ENCODE data around the gene POU5F1.

Gene POU5F1

GRCh38 chr6:31139599-31139998 is 30.9 kb downstream of the POU5F1 start:
- peaks cover 2% of the 10 kb centered on the region for H3K36me3 Mint-ChIP-seq (ENCODE audit: low read depth)
- no peaks in the 10 kb centered on the region for H3K9me3 Mint-ChIP-seq
- H3K27ac Mint-ChIP-seq = peak overlapping the region in 2 of 3 experiments; percentile 44 to 87
- peaks cover 34% of the 10 kb centered on the region for H3K4me1 Mint-ChIP-seq
- TF ChIP-seq CTCF (IDR thresholded peaks at IDR 0.05; ENCODE audit: unreplicated experiment in 3 of 3) = no peak
- H3K27me3 Mint-ChIP-seq (ENCODE audit: low read depth) = peaks cover 8% of the 10 kb centered on the region
- H3K4me3 Mint-ChIP-seq = no peak overlapping the region

GRCh38 chr6:31138982-31139381 is 31.5 kb downstream of the POU5F1 start, which contains the start of gene PSORS1C2:
Gene PSORS1C2, minus strand, starts transcription at chr6:31139066. Its CDS starts 40 bp downstream, at chr6:31139026.
- H3K4me1 Mint-ChIP-seq = peaks cover 34% of the 10 kb centered on the region
- no peaks in the 10 kb centered on the region for H3K36me3 Mint-ChIP-seq (ENCODE audit: low read depth)
- no peaks in the 10 kb centered on the region for H3K9me3 Mint-ChIP-seq
- peak within 1 kb of the TSS in 2 of 3 experiments; percentile 44 to 87 for H3K27ac Mint-ChIP-seq
- no peak for TF ChIP-seq CTCF (IDR thresholded peaks at IDR 0.05; ENCODE audit: unreplicated experiment in 3 of 3)
- peaks cover 8% of the 10 kb centered on the region for H3K27me3 Mint-ChIP-seq (ENCODE audit: low read depth)
- no peak within 1 kb of the TSS for H3K4me3 Mint-ChIP-seq

GRCh38 chr6:31135710-31136109 is 34.8 kb downstream of the POU5F1 start:
- TF ChIP-seq CTCF (IDR thresholded peaks at IDR 0.05; ENCODE audit: unreplicated experiment in 3 of 3) = no peak
- no peaks in the 10 kb centered on the region for H3K36me3 Mint-ChIP-seq (ENCODE audit: low read depth)
- H3K4me3 Mint-ChIP-seq = no peak overlapping the region
- H3K4me1 Mint-ChIP-seq = peaks cover 13% of the 10 kb centered on the region
- H3K9me3 Mint-ChIP-seq = no peaks in the 10 kb centered on the region
- peaks cover 12% of the 10 kb centered on the region for H3K27me3 Mint-ChIP-seq (ENCODE audit: low read depth)
- no peak overlapping the region for H3K27ac Mint-ChIP-seq

GRCh38 chr6:31132806-31133205 is 37.7 kb downstream of the POU5F1 start:
- Mint-ChIP-seq H3K4me3 (no peak overlapping the region), H3K36me3 (ENCODE audit: low read depth) (no peaks in the 10 kb centered on the region), H3K4me1 (peaks cover 11% of the 10 kb centered on the region), H3K27ac (no peak overlapping the region), H3K9me3 (no peaks in the 10 kb centered on the region), H3K27me3 (ENCODE audit: low read depth) (peaks cover 21% of the 10 kb centered on the region)
- no peak for TF ChIP-seq CTCF (IDR thresholded peaks at IDR 0.05; ENCODE audit: unreplicated experiment in 3 of 3)

DNA sequence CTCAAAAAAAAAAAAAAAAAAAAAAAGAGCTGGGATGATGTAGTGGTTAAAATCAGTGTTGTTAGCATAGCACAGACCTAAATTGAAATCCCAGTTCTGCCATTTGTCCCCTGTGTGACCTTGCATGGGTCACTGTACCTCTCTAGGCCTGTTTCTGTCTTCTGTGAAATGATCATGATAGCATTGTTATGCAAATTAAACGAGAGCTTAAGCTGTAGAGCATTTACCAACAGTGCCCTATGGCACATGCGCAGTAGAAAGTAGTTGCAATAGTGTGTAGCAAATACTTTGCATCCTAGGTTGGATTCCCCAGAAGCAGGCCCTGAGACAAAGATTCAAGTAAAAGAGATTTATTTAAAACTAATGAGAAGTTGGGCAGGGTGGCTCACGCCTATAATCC is 38.9 kb downstream of the POU5F1 start:
- peaks cover 28% of the 10 kb centered on the region for H3K27me3 Mint-ChIP-seq (ENCODE audit: low read depth)
- no peak overlapping the region for H3K4me3 Mint-ChIP-seq
- H3K36me3 Mint-ChIP-seq (ENCODE audit: low read depth) = no peaks in the 10 kb centered on the region
- H3K9me3 Mint-ChIP-seq = no peaks in the 10 kb centered on the region
- peaks cover 10% of the 10 kb centered on the region for H3K4me1 Mint-ChIP-seq
- no peak overlapping the region for H3K27ac Mint-ChIP-seq
- TF ChIP-seq CTCF (IDR thresholded peaks at IDR 0.05; ENCODE audit: unreplicated experiment in 3 of 3) = no peak

- Mint-ChIP-seq H3K36me3 (ENCODE audit: low read depth) (no peaks in the 10 kb centered on the region), H3K27ac (no peak overlapping the region), H3K4me1 (peaks cover 10% of the 10 kb centered on the region), H3K4me3 (no peak overlapping the region), H3K9me3 (no peaks in the 10 kb centered on the region), H3K27me3 (ENCODE audit: low read depth) (peaks cover 28% of the 10 kb centered on the region)
- TF ChIP-seq CTCF (IDR thresholded peaks at IDR 0.05; ENCODE audit: unreplicated experiment in 3 of 3) = no peak
Measured at GRCh38 chr6:31130751-31131150, 39.7 kb downstream of the POU5F1 start.
